ENCODE data around the gene CYB561D1. TPM values are rescaled to one million over a fixed set of nuclear protein-coding genes. Genes with fewer than 3 reads are reported as not detected.

The CYB561D1 gene
- total RNA-seq, 1 donor from 2014 or later = 3.3 TPM

GRCh38 chr1:109499661-109500536 is 6.0 kb downstream of the CYB561D1 start:
- ATAC-seq = peak; percentile 74

GRCh38 chr1:109500941-109501381 is 7.1 kb downstream of the CYB561D1 start:
- ATAC-seq (no peak), DNase-seq (ENCODE audit: low spot score) (no peak)

More at GRCh38 chr1:109499661-109500536, 6.0 kb downstream of the CYB561D1 start:
- no peak for DNase-seq (ENCODE audit: low spot score)

GRCh38 chr1:109501644-109502363 is 7.9 kb downstream of the CYB561D1 start:
- DNase-seq (ENCODE audit: low spot score) = no peak
- no peak for ATAC-seq

- ATAC-seq = no peak
- DNase-seq (ENCODE audit: low spot score) = no peak
Measured at GRCh38 chr1:109502364-109502851, 8.5 kb downstream of the CYB561D1 start.

GRCh38 chr1:109503935-109504334 is 10.0 kb downstream of the CYB561D1 start:
- ATAC-seq = no peak
- no peak for DNase-seq (ENCODE audit: low spot score)

GRCh38 chr1:109504974-109505373 is 11.1 kb downstream of the CYB561D1 start:
- ATAC-seq = no peak
- no peak for DNase-seq (ENCODE audit: low spot score)

- ATAC-seq (no peak), DNase-seq (ENCODE audit: low spot score) (no peak)
Measured at GRCh38 chr1:109508001-109508872, 14.3 kb downstream of the CYB561D1 start.

- ATAC-seq (no peak), DNase-seq (ENCODE audit: low spot score) (no peak)
Measured at GRCh38 chr1:109508873-109509175, 14.9 kb downstream of the CYB561D1 start.

GRCh38 chr1:109509176-109510134 is 15.6 kb downstream of the CYB561D1 start, which contains the start of gene AMIGO1:
TSS of gene AMIGO1 (minus strand) at chr1:109509727. CDS start at chr1:109508912, 815 bp downstream.
- peak; percentile 95 for ATAC-seq
- DNase-seq (ENCODE audit: low spot score) = peak; percentile 71

GRCh38 chr1:109513110-109513710 is 19.3 kb downstream of the CYB561D1 start:
- no peak for ATAC-seq

GRCh38 chr1:109514846-109515245 is 21.0 kb downstream of the CYB561D1 start:
- ATAC-seq (no peak), DNase-seq (ENCODE audit: low spot score) (no peak)

More at GRCh38 chr1:109513110-109513710, 19.3 kb downstream of the CYB561D1 start:
- no peak for DNase-seq (ENCODE audit: low spot score)

- DNase-seq (ENCODE audit: low spot score) (no peak), ATAC-seq (no peak)
Measured at GRCh38 chr1:109516872-109517271, 23.0 kb downstream of the CYB561D1 start.

- ATAC-seq (no peak), DNase-seq (ENCODE audit: low spot score) (no peak)
Measured at GRCh38 chr1:109517337-109517736, 23.4 kb downstream of the CYB561D1 start.

GRCh38 chr1:109521002-109521951 is 27.4 kb downstream of the CYB561D1 start:
- ATAC-seq = no peak

GRCh38 chr1:109522026-109522425 is 28.1 kb downstream of the CYB561D1 start:
- no peak for ATAC-seq
- DNase-seq (ENCODE audit: low spot score) = no peak

More at GRCh38 chr1:109521002-109521951, 27.4 kb downstream of the CYB561D1 start:
- no peak for DNase-seq (ENCODE audit: low spot score)

- no peak for ATAC-seq
- DNase-seq (ENCODE audit: low spot score) = no peak
Measured at GRCh38 chr1:109523706-109524105, 29.8 kb downstream of the CYB561D1 start.

GRCh38 chr1:109527098-109527811 is 33.4 kb downstream of the CYB561D1 start:
- no peak for DNase-seq (ENCODE audit: low spot score)
- ATAC-seq = no peak

Data from left lobe of liver (tissue), 2 donors.